ENCODE results near the gene FOXO1. TPM values are rescaled to one million over a fixed set of nuclear protein-coding genes. Genes with fewer than 3 reads are reported as not detected.

Gene FOXO1
- total RNA-seq, 1 experiment from 2014 or later: 10.5 TPM

GRCh38 chr13:40637643-40638042 is 28.8 kb downstream of the FOXO1 start:
- Histone ChIP-seq H2AFZ (no peak overlapping the region), H3K9me3 (ENCODE audit: insufficient read depth, low read depth) (no peaks in the 10 kb centered on the region), H3K79me2 (ENCODE audit: low read depth) (peaks cover 35% of the 10 kb centered on the region), H4K20me1 (ENCODE audit: insufficient read depth) (no peaks in the 10 kb centered on the region), H3K4me2 (no peak overlapping the region), H3K27me3 (ENCODE audit: insufficient read depth, low read depth) (no peaks in the 10 kb centered on the region), H3K9me2 (ENCODE audit: insufficient read depth) (no peaks in the 10 kb centered on the region), H3K4me3 (no peak overlapping the region), H3K4me1 (replicated peaks; ENCODE audit: insufficient read depth) (0 out of 2 replicates have a peak, but pooled peaks cover 10% of the 10 kb centered on the region), H3K36me3 (ENCODE audit: low read depth) (no peaks in the 10 kb centered on the region), H3F3A (ENCODE audit: insufficient read depth, low read depth) (peaks cover 8% of the 10 kb centered on the region; the same call in 1 of the 2 replicates), H3K27ac (no peak overlapping the region)
- intact Hi-C loops (cut with micrococcal nuclease; ENCODE audit: unreplicated experiment): no loop called here
- ChIA-PET CTCF (no interaction called here), POLR2A (ENCODE audit: unreplicated experiment) (no interaction called here)
- TF ChIP-seq EZH2 (IDR thresholded peaks at IDR 0.05; ENCODE audit: low read depth) (no peak), CTCF (conservative IDR thresholded peaks at IDR 0.05) (no peak)
- no TSS peak for BruUV-seq (replicated peaks)
- DNase-seq: no peak

GRCh38 chr13:40635315-40635995 is 31.0 kb downstream of the FOXO1 start:
- H3K36me3 ChIP-seq (ENCODE audit: low read depth): no peaks in the 10 kb centered on the region
- TF ChIP-seq EZH2 (IDR thresholded peaks at IDR 0.05; ENCODE audit: low read depth): no peak
- no peak for TF ChIP-seq CTCF (conservative IDR thresholded peaks at IDR 0.05)
- no peak overlapping the region for H2AFZ ChIP-seq
- BruUV-seq (replicated peaks): no TSS peak
- no peak overlapping the region for H3K4me3 ChIP-seq
- no peaks in the 10 kb centered on the region for H3K9me3 ChIP-seq (ENCODE audit: insufficient read depth, low read depth)
- H4K20me1 ChIP-seq (ENCODE audit: insufficient read depth): no peaks in the 10 kb centered on the region
- ChIA-PET POLR2A (ENCODE audit: unreplicated experiment) (no interaction called here), CTCF (no interaction called here)
- 0 out of 2 replicates have a peak, but pooled peaks cover 10% of the 10 kb centered on the region for H3K4me1 ChIP-seq (replicated peaks; ENCODE audit: insufficient read depth)
- no peaks in the 10 kb centered on the region for H3K9me2 ChIP-seq (ENCODE audit: insufficient read depth)
- no peak overlapping the region for H3K4me2 ChIP-seq
- no peaks in the 10 kb centered on the region for H3K27me3 ChIP-seq (ENCODE audit: insufficient read depth, low read depth)
- H3K27ac ChIP-seq: no peak overlapping the region
- intact Hi-C loops (cut with micrococcal nuclease; ENCODE audit: unreplicated experiment): no loop called here
- H3K79me2 ChIP-seq (ENCODE audit: low read depth): peaks cover 23% of the 10 kb centered on the region
- DNase-seq: no peak
- H3F3A ChIP-seq (ENCODE audit: insufficient read depth, low read depth): peaks cover 8% of the 10 kb centered on the region; the same call in 1 of the 2 replicates

GRCh38 chr13:40632915-40633314 is 33.5 kb downstream of the FOXO1 start:
- Histone ChIP-seq H3K4me2 (no peak overlapping the region), H3K79me2 (ENCODE audit: low read depth) (peaks cover 9% of the 10 kb centered on the region), H3K4me3 (no peak overlapping the region), H3K4me1 (replicated peaks; ENCODE audit: insufficient read depth) (no peaks in the 10 kb centered on the region), H4K20me1 (ENCODE audit: insufficient read depth) (no peaks in the 10 kb centered on the region), H3K36me3 (ENCODE audit: low read depth) (no peaks in the 10 kb centered on the region), H3F3A (ENCODE audit: insufficient read depth, low read depth) (no peaks in the 10 kb centered on the region), H3K27me3 (ENCODE audit: insufficient read depth, low read depth) (no peaks in the 10 kb centered on the region), H2AFZ (no peak overlapping the region), H3K9me2 (ENCODE audit: insufficient read depth) (no peaks in the 10 kb centered on the region), H3K27ac (no peak overlapping the region), H3K9me3 (ENCODE audit: insufficient read depth, low read depth) (no peaks in the 10 kb centered on the region)
- no peak for DNase-seq
- POLR2A ChIA-PET (ENCODE audit: unreplicated experiment): no interaction called here
- intact Hi-C loops (cut with micrococcal nuclease; ENCODE audit: unreplicated experiment): no loop called here
- CTCF ChIA-PET: interaction anchor here (0.7 kb wide), 1 partner anchor 77 kb away, joined by 3 read pairs; no protein-coding TSS in a partner anchor
- BruUV-seq (replicated peaks): no TSS peak
- TF ChIP-seq EZH2 (IDR thresholded peaks at IDR 0.05; ENCODE audit: low read depth) (no peak), CTCF (conservative IDR thresholded peaks at IDR 0.05) (no peak)
